ENCODE results near the gene OGA.

GRCh38 chr10:101816376-101816775 is 1.9 kb downstream of the OGA start:
- no peak for TF ChIP-seq CTCF (IDR thresholded peaks at IDR 0.05; ENCODE audit: insufficient read depth, low read length, poor library complexity, severe bottlenecking)
- no peak for TF ChIP-seq EZH2phosphoT487 (conservative IDR thresholded peaks at IDR 0.05; ENCODE audit: low read length)
